Fibroblast of skin of back (primary cell): ENCODE measurements around the gene SHISA9.

ENCODE experiments used
- DNase-seq: peaks from one replicate; pipeline ENCODE4 v3.0.0-alpha.2; 2013

SHISA9 gene

DNA sequence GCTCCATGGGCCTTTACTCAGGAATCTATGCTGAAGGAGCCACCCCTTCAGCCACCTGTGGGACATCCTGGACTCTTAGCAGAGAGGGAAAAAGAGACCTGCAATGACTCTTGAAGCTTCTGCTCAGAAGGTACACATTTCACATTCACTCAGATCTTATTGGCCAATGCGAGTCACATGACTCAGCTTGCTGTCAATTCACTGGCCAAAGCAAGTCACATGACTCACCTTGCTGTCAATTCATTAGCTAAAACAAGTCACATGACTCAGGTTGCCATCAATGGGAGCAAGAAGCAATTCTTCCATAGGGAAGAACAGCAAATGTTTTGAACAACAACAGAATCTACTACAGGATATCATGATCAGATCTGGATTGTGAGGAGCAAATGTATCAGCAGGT lies 233.4 kb downstream of the SHISA9 start:
- no peak for DNase-seq

DNA sequence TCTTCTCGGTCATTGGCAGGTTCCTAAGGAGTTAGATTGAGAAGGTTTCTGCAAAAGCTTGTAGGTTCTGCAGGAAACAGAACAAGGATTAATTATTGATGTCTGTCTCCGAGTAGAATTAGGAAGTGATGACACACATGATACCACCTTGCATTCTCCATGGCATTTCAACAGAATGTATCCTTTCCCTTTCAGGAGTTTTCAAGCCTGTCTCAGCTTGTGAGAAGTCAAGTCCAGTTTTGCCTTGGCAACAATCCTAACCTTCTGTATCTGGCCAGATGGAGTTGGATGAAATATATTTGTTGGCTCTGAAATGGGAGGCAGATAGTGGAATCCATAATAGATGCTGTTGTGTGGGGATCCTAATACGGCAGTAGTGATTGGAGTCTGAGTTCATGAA lies 235.5 kb downstream of the SHISA9 start:
- no peak for DNase-seq

DNA sequence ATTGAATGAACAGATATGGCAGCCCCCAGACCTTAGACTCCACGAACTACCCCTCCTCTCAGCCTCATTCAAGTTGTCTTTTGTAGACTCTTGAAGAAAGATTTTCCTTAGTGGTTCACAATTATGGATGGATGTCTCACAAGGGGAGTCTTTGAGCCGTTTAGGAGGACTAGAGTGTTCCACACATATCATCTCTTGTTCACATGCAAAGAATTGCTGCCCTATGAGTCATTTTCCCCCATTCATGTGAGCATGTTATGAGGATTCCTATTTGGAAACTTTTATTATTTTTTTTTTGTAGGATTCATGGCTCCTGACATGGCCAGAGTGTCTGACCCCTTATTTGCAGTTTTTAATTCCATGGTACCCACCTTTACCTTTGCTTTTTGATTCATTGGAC lies 237.1 kb downstream of the SHISA9 start:
- no peak for DNase-seq

DNA sequence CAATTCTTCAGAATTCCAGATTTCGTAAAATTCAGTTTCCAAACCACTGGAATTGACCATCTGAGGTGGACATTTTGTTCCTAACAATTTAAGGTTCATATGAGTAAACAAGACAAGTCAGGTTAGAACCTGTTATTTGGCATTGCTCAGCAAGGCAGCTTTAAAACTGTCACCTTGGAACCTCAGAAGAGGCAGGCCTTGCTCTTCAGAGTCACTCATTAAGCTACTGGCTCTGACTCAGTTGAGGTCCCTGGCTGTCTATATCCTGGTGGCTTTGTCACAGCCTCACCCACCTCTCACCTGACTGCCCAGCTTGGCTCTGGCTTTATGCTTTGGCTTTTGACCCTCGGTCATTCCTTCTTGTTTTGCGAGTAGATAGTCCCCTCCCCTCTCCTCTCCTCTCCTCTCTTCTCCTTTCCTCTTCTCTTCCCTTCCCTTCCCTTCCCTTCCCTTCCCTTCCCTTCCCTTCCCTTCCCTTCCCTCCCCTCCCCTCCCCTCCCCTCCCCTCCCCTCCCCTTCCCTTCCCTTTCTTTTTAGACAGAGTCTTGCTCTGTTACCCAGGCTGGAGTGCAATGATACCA lies 238.4 kb downstream of the SHISA9 start:
- DNase-seq: no peak

DNA sequence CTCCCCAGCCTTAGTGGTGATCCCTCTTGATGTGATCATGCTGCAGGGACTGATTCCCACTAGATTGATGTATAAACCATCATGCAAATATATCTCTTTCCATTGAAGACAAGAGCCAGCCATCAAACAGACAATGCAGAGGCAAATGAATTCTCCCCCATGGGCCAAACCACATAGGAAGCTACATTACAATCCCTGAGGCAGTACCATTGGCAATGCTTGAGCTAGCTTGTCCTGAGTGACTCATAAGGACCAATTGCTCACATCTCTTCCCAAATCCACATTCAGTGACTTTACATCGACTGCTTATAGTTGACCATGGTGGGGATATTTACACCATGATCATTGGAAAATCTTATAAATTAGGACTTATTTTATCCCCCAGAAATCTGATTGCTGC lies 242.2 kb downstream of the SHISA9 start:
- DNase-seq: no peak

DNA sequence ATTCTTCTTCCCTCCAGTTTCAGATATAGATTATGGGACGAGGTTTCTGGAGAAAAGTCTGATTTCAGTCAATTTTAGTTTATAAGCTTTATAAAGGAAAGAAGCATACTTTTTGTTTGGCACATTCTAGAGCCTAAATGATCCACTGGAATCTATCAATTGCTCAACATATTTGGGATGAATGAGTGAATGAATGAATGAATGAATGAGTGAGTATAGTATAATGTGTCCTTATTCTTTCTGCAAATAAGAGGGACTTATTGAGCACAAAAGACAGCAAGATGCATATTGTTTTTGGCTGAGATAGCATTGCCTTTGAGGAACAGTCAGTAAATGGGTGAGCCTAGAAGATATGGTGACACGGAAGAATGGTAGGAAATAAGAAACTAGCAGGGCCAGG lies 245.4 kb downstream of the SHISA9 start:
- no peak for DNase-seq

DNA sequence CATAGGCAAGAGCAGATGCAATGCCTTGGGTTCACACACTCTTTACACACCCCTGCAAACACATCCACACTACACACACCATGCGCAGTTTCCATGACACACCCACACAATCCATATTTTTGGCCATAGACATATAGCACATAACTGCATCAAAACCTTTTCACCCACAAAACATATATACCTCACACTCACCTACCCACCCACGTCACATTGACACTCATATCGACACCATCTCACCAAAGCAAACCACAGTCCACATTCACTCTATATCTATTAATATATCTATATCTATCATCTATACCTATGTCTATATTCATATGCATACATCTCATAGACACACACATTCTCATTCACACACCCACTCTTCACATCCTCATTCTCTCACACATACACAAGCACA lies 246.9 kb downstream of the SHISA9 start:
- no peak for DNase-seq

DNA sequence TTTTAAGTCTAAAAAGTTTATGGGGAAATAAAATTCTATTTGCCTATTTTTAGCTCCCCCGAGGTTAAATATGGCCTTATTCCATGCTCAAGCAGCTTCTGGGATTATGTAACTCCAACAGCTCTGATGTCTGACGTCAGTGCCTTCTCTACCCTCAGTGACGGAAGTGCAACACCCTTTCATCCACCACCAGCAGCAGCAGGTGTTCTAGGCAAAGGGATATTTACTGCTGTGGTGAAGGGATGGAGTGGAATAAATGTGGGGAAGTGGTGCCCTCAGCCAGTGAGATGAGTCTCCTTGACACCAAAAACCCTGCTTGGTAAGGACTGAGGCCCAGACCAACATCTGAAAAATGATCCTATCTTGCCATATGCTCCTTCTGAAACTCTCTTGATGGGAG lies 247.4 kb downstream of the SHISA9 start:
- no peak for DNase-seq

DNA sequence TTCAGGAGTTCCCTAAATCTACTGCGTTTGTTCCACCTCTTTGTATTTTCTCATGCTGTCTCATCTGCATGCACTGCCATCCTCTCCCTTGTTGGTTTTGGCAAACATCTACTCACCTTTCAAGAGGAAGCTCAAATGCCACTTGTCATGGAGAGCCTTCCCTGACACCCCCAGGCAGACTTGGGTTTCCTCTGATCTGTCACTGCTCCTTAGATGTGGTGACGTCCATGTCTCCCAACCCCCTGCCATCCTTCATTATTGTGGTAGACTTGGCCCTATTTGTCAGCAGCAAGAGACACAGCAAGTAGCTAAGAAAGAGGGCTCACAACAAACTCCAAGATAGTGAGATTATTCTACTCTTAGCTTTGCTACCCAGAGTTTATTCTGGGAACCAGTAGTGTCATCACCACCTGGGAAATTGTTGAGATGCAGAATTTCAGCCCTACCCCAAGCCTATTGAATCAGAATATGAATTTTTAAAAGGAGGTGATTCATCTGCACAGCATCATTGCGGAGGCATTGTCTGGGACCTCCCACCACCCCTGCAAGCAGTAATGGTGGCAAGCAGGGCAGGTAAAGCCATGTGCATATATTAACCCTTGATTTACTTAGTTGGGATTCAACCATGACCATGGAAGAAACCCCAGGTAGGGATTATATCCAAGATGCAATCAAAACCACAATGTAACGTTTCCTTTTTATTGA lies 248.9 kb downstream of the SHISA9 start:
- no peak for DNase-seq

DNA sequence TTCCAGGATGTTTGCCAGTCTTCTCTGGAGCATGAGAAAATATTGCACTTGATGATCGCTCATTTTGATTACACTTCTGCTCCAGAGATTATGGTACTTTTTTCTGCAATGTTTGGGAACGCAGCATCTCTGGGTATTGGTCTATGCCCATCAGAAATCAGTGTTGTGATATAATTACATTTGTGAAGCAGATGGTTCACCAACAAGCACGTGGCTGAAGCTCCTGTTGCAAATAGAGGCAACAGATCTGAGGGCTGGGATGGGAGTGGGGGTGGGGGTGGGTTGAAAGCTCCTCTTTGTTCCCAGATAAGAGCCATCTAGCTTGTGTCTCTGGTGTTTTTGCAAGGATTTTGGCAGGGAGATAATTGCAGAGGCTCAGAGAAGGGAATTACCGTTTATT lies 252.3 kb downstream of the SHISA9 start:
- DNase-seq: no peak

DNA sequence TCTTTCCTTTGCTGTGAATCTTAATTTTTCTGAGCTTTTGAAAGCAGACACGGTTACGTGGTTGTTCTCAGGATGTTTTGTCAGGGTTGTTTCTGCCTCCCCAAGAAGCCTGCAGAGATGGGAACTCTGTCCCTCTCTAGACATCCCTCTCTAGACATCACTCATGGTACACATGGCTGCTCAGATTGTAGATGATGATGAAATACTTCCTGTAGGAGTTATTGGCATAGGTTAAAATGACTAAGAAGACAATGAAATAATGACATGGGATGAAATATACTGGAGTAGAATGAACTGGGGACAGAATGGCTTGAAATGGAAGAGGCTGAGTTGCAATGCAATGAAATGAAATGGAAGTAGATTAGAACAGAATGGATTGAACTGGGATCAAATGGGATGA lies 253.4 kb downstream of the SHISA9 start:
- DNase-seq: no peak

DNA sequence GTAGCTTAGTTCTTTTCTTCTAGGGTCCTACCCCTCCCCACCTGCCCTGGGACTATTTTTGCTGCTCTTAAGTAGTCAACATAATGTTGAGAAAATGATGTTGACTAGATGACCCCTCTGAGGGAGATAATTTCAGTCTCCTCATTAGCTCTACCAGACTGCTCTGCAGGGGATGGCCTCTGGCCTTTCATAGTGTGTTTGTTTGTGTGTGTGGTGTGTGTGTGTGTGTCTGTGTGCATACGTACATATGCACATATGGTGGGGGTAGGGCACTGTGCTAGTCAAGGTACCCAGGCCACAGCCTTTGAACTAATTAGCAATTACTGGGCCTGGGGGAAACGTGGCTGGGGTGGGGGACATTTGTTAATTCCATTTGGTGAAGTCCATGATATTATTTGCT lies 254.0 kb downstream of the SHISA9 start:
- DNase-seq: no peak

DNA sequence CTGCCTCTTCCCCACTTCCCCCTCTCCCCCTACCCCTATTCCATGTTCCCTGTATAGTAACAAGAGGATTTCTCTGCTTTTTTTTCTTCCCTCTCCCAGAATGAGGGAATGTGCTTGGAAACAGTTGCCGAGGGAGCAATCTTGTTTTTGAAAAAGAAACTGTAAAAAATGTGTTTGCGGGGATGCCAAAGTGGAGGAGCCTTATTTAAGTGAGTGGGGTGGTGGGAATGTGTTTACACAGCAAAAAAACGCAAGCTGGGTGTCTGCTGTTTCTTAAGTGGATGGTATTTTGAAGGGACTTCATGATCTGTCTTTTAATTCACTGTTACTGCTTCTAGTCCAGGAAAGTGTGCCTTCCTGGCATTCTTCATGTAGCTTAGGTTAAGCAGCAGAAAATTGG lies 254.4 kb downstream of the SHISA9 start:
- no peak for DNase-seq

DNA sequence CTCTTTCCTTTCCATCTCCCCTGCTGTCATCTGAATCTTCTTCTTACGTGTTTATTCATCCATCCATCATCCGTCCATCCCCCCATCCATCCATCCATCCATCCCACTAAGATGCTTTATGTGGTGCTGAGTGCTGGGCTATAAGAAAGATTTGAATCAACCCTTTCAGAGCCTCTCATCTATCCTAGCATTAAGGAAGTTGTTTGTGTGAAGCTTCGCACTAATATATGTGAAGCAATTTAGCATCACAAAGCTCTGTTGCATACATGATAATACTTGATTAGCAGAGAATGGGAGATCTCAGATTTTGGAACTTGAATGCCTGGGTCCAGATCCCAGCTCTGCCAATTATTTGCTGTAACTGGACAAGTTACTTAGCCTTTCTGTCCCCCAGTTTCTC lies 255.7 kb downstream of the SHISA9 start:
- DNase-seq: no peak

DNA sequence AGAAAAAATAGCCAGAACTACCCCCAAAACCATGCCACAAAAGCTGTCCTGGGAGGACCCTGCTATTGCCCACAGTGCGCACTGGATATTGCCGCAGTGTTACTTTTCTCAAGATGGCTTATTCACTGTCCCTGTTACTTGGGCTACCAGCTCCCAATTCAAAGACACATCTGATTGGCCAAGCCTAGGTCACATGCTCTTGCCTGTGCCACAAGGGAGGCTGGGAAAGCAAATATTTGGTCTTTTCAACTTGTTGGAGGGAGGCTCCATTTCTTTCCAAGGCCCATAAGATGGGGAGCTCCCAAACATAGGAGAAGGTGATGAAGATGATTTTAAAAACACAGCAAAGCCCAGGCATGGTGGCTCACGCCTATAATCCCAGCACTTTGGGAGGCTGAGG lies 257.0 kb downstream of the SHISA9 start:
- DNase-seq: no peak

DNA sequence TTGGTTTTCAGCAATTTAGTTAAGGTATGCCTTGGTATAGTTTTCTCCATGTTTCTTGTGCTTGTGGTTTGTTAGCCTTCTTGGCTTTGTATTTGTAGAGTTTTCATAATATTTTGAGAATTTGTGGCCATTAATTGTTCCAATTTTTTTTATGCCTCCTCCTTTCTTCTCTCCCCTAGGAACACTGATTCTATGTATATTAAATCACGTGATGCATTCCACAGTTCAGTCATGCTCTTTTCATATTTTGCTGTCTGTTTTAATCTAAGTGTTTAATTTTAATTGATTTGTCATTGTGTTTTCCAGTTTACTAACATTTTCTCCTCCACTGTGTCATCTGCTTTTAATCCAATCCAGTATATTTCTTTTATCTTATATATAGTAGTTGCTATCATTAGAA lies 263.6 kb downstream of the SHISA9 start:
- DNase-seq: no peak

DNA sequence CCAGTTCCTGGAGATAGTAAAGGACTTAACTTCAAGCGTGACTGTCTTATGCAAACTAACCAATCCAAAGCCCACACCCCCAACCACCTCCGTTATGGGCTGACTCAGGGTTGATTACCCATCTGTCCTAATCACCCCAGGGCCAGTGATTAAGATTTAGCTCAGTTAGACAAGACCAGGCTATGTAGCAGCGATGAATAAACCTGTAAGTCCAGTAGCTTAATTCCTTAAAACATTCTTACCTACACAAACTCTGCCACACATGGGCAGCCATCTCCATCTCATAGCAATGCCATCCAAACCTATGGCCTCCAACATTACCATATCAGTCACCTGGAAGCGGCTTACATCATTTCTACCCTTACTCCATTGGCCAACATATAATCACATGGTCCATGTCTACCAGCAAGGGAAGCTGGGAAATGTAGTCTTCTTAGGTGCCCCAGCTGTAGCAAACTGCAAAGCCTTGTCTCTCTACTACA lies 266.7 kb downstream of the SHISA9 start:
- DNase-seq: no peak

DNA sequence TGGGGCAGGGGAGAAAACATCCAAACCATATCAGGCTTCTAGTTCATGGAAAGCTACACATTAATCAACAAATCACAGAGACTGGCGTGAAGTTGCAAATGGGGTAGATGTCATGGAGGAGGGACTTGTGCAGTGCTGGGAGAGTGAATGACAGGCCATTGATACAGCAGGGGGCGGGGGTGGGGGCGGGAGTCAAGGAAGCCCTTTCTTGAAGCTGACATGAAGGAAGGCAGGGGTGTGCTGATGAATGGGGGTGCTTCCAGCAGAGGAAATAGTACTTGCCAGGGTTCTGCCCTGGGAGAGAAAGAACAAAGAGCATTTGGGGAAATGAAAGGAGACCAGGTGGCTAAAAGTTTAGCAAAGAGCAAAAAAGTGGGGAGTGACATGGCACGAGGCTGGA lies 269.9 kb downstream of the SHISA9 start:
- no peak for DNase-seq

DNA sequence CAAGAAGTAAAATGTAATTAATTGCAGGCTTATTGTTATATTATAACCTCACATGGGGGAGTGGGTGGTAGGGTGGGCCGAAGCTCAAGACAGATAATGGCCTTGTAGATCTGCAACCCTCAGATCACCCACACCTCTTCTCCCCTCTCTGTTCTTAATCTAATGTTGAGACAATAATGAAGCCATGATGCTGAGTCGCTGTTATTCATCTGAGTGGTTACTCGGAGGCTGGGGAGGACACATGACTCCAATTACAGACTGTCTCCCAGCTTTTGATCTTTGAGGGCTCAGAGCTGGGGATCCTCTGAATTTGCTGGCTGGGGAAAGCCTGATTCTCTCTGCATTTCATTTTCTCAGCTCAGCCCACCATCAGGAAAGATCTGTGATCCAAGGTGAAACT lies 275.3 kb downstream of the SHISA9 start:
- DNase-seq: no peak

DNA sequence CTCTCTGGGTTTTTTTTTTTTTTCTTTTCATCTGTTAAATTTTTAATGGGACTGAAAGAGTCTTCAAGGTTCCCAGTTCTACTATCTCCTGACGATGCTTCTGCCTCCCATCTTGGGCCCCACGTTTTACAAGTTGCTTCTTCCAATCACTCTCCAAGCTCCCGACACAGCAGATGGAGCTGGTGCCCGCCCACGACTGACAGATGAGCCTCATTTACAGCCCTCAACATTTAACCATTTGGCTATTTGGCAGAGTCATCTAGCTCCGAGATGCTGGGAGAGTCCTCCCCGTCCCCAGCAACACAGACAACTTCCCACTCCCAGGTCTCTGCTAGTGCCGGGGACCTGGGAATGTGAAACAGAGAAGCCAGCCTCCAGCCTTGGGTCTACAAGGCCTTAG lies 276.9 kb downstream of the SHISA9 start:
- DNase-seq: no peak

DNA sequence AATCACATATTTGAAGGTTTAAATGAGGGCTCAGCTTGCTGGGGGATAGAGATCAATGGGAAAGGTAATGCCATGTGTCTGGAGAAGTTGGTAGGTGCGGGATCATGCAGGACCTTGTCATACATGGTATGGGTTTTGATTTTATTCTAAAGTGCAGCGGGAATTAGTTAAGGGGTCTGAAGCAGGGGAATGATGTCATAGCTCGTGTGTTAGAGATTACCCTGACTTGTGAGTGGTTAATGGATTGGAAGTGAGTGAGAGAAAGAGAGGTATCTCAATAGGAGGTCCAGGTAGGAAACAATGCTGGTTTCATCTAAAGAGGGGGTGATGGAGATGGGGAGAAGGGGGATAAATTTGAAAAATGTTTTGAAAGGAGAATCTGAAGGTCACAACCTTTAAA lies 280.0 kb downstream of the SHISA9 start:
- DNase-seq: no peak

DNA sequence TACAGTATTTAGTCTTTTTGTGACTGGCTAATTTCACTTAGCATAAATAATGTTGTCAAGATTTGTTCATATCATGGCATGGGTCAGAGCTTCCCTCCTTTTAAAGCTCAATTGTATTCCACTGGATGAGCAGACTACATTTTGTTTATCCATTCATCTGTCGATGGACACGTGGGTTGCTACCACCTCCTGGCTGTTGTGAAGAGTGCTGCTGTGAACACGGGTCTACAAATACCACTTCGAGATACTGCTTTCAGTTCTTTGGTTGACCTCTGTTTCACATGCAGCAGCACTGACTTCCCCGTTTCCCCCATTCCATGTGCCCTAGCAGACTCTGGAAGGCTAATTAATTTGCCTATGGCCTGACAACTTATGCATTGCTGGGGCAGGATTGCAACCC lies 285.4 kb downstream of the SHISA9 start:
- DNase-seq: no peak

DNA sequence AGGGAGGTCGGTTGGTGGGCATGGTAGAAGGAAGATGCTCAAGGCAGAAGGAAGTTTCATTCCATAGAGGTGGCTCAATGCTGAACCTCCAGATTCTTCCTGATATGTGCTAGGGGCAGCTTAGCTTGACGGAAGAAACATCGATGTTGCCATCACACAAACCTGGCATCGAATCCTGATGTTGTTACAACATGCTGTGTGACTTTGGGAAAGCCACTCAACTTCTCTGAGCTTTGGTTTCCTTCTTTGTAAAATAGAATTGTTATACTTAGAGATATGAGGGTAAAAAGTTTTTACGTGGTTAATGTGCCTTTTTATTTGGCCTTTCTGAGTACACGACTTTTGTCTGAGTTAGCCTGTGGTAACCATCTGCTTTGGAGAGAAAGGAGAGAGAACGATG lies 287.9 kb downstream of the SHISA9 start:
- DNase-seq: no peak

DNA sequence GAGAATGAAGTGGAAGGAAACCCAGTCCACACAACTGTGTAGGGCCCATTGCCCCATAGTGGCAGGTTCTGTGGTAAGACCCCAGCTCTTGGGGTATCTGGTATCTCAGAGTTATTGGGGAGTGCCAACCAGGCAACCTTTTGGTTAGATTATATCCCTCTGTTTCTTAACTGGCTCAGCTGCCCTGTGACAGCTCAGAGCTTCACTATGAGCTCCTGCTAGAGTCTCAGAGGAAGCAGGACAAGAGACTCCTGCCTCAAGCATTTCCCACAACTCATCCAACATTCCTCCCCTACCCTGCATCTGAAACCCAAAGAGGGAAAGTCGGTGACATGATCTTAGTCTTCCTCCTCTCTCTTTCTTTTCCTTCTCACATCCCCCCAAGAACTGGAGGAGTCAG lies 292.3 kb downstream of the SHISA9 start:
- DNase-seq: no peak

DNA sequence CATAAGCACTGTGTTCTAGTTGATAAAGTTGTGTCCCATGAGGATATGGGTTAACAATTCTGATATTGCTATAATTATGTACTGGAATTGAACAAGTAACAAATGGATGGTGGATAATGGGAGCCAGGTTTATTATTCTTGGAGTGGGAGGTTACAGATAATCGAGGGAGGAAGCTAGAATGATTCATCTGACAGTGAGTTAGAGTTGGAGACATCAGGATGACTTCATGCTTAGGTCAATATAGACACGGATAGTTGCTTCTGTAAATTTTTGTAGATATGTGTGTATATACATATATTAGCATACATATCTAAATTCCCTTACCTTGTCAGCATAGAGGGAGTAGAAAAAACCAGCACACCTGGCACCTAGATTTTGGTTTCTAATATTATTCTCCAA lies 293.4 kb downstream of the SHISA9 start:
- no peak for DNase-seq
